Measurements from ENCODE around the gene GANAB.
"Not testable (repeated sequence)": the region's sequence is repeated elsewhere in the genome, so short reads cannot be mapped to it uniquely, and the experiment has no call there.

Gene GANAB

GRCh38 chr11:62601372-62602140, 44.9 kb downstream of the GANAB start, which contains the start of gene MTA2:
Gene MTA2, minus strand, starts transcription at chr11:62601865. Its CDS starts 415 bp downstream, at chr11:62601450.
- peak; percentile 97 to 100 (median 100) for DNase-seq (ENCODE audit: low read depth in 2 of 3, low spot score in 2 of 3)

- no peak for DNase-seq (ENCODE audit: low read depth in 2 of 3, low spot score in 2 of 3)
Measured at GRCh38 chr11:62601122-62601371, 45.4 kb downstream of the GANAB start.

GRCh38 chr11:62600367-62601121, 45.9 kb downstream of the GANAB start:
- DNase-seq (ENCODE audit: low read depth in 2 of 3, low spot score in 2 of 3) = no peak

- no peak for DNase-seq (ENCODE audit: low read depth in 2 of 3, low spot score in 2 of 3)
Measured at GRCh38 chr11:62599901-62600300, 46.5 kb downstream of the GANAB start.

- DNase-seq (ENCODE audit: low read depth in 2 of 3, low spot score in 2 of 3) = peak; percentile 88 to 91 (median 88)
Measured at GRCh38 chr11:62599069-62599696, 47.2 kb downstream of the GANAB start.

- no peak for DNase-seq (ENCODE audit: low read depth in 2 of 3, low spot score in 2 of 3)
Measured at GRCh38 chr11:62595124-62595523, 51.3 kb downstream of the GANAB start.

- DNase-seq (ENCODE audit: low read depth in 2 of 3, low spot score in 2 of 3) = peak in 1 of 3 experiments; percentile 52
Measured at GRCh38 chr11:62593434-62594044, 52.9 kb downstream of the GANAB start.

- no peak for DNase-seq (ENCODE audit: low read depth in 2 of 3, low spot score in 2 of 3)
Measured at GRCh38 chr11:62592989-62593421, 53.4 kb downstream of the GANAB start.

- DNase-seq (ENCODE audit: low read depth in 2 of 3, low spot score in 2 of 3) = no peak
Measured at GRCh38 chr11:62592146-62592815, 54.1 kb downstream of the GANAB start.

GRCh38 chr11:62591448-62592145, 54.8 kb downstream of the GANAB start, which contains the start of gene TUT1:
Gene TUT1, minus strand, starts transcription at chr11:62591523. Its CDS starts 38 bp downstream, at chr11:62591485.
- peak; percentile 83 to 92 (median 88) for DNase-seq (ENCODE audit: low read depth in 2 of 3, low spot score in 2 of 3)

GRCh38 chr11:62588966-62589637, 57.3 kb downstream of the GANAB start:
- no peak for DNase-seq (ENCODE audit: low read depth in 2 of 3, low spot score in 2 of 3)

- DNase-seq (ENCODE audit: low read depth in 2 of 3, low spot score in 2 of 3) = not testable (repeated sequence)
Measured at GRCh38 chr11:62585356-62585755, 61.1 kb downstream of the GANAB start.

- DNase-seq (ENCODE audit: low read depth in 2 of 3, low spot score in 2 of 3) = not testable (repeated sequence)
Measured at GRCh38 chr11:62581735-62582134, 64.7 kb downstream of the GANAB start.

GRCh38 chr11:62580959-62581715, 65.3 kb downstream of the GANAB start:
- DNase-seq (ENCODE audit: low read depth in 2 of 3, low spot score in 2 of 3) = no peak

GRCh38 chr11:62579252-62579651, 67.2 kb downstream of the GANAB start:
- DNase-seq (ENCODE audit: low read depth in 2 of 3, low spot score in 2 of 3) = no peak

GRCh38 chr11:62578541-62578940, 67.9 kb downstream of the GANAB start:
- no peak for DNase-seq (ENCODE audit: low read depth in 2 of 3, low spot score in 2 of 3)

- no peak for DNase-seq (ENCODE audit: low read depth in 2 of 3, low spot score in 2 of 3)
Measured at GRCh38 chr11:62577046-62577714, 69.2 kb downstream of the GANAB start.

GRCh38 chr11:62575837-62576236, 70.6 kb downstream of the GANAB start:
- no peak for DNase-seq (ENCODE audit: low read depth in 2 of 3, low spot score in 2 of 3)
